HL-60 (cell line): ENCODE data around the gene ASB5.
"Not testable (repeated sequence)": the region's sequence is repeated elsewhere in the genome, so short reads cannot be mapped to it uniquely, and the experiment has no call there.

Experiments used
- DNase-seq, 2 experiments: peaks; one replicate each; pipeline ENCODE4 v3.0.0-alpha.2; 2010 to 2020; ENCODE audit warnings: low read depth in 1 of 2, low spot score in 1 of 2
- H3K27ac ChIP-seq: fragments of 250-450 bp; sonication (Bioruptor Pico); replicated peaks from 2 replicates; pipeline ENCODE4 v1.5.1; 2020; ENCODE audit warnings: mild to moderate bottlenecking, moderate library complexity
- H3K27me3 ChIP-seq: fragments of 250-450 bp; sonication (Bioruptor Pico); 2 replicates; pipeline ENCODE4 v1.5.1; 2021; ENCODE audit warnings: mild to moderate bottlenecking, moderate library complexity; ENCODE audit not compliant: insufficient read depth, poor library complexity, severe bottlenecking
- H3K4me3 ChIP-seq: replicated peaks from 2 replicates; pipeline ENCODE4 v1.5.1; 2011; ENCODE audit warnings: mild to moderate bottlenecking, control low read depth, low read length; ENCODE audit not compliant: insufficient read depth
- GABPA ChIP-seq: IDR thresholded peaks from 2 replicates; pipeline ENCODE4 v1.6.1; 2012; ENCODE audit warnings: low read depth
- POLR2AphosphoS5 ChIP-seq: IDR thresholded peaks from 2 replicates; pipeline ENCODE4 v1.6.1; 2012; ENCODE audit warnings: low read depth
- SPI1 ChIP-seq: IDR thresholded peaks from 2 replicates; pipeline ENCODE4 v1.6.1; 2012; ENCODE audit warnings: low read depth, mild to moderate bottlenecking, borderline replicate concordance
- TF ChIP-seq, protein P1 (sequence below): IDR thresholded peaks from 2 replicates; pipeline ENCODE4 v1.6.1; 2012; ENCODE audit warnings: low read depth; ENCODE audit not compliant: insufficient replicate concordance
- TF ChIP-seq, protein P2 (sequence below): IDR thresholded peaks from one replicate; pipeline ENCODE4 v1.5.1; 2011; ENCODE audit warnings: low read length, control low read depth, inconsistent platforms; ENCODE audit not compliant: insufficient read depth

ASB5 gene

DNA sequence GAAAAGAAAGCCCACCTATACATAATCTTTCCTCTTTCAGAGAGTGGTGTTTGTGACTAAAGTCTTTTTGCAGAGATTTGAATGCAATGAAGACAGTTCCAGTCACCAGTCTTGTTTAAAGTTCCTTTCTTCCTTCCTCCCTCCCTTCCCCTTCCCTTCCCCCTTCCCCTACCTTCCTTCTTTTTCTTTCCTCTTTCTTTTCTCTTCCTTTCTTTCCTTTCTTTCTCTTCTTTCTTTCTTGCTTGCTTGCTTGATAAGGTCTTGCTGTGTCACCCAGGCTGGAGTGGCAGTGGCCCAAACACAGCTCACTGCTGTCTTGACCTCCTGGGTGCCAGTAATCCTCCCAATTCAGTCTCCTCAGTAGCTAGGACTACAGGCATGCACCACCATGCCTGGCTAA is 19.0 kb upstream of the ASB5 start:
- TF ChIP-seq, protein P1, sequence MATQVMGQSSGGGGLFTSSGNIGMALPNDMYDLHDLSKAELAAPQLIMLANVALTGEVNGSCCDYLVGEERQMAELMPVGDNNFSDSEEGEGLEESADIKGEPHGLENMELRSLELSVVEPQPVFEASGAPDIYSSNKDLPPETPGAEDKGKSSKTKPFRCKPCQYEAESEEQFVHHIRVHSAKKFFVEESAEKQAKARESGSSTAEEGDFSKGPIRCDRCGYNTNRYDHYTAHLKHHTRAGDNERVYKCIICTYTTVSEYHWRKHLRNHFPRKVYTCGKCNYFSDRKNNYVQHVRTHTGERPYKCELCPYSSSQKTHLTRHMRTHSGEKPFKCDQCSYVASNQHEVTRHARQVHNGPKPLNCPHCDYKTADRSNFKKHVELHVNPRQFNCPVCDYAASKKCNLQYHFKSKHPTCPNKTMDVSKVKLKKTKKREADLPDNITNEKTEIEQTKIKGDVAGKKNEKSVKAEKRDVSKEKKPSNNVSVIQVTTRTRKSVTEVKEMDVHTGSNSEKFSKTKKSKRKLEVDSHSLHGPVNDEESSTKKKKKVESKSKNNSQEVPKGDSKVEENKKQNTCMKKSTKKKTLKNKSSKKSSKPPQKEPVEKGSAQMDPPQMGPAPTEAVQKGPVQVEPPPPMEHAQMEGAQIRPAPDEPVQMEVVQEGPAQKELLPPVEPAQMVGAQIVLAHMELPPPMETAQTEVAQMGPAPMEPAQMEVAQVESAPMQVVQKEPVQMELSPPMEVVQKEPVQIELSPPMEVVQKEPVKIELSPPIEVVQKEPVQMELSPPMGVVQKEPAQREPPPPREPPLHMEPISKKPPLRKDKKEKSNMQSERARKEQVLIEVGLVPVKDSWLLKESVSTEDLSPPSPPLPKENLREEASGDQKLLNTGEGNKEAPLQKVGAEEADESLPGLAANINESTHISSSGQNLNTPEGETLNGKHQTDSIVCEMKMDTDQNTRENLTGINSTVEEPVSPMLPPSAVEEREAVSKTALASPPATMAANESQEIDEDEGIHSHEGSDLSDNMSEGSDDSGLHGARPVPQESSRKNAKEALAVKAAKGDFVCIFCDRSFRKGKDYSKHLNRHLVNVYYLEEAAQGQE = no peak
- TF ChIP-seq POLR2AphosphoS5 = no peak
- TF ChIP-seq, protein P2, sequence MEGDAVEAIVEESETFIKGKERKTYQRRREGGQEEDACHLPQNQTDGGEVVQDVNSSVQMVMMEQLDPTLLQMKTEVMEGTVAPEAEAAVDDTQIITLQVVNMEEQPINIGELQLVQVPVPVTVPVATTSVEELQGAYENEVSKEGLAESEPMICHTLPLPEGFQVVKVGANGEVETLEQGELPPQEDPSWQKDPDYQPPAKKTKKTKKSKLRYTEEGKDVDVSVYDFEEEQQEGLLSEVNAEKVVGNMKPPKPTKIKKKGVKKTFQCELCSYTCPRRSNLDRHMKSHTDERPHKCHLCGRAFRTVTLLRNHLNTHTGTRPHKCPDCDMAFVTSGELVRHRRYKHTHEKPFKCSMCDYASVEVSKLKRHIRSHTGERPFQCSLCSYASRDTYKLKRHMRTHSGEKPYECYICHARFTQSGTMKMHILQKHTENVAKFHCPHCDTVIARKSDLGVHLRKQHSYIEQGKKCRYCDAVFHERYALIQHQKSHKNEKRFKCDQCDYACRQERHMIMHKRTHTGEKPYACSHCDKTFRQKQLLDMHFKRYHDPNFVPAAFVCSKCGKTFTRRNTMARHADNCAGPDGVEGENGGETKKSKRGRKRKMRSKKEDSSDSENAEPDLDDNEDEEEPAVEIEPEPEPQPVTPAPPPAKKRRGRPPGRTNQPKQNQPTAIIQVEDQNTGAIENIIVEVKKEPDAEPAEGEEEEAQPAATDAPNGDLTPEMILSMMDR = no peak
- TF ChIP-seq GABPA = no peak
- TF ChIP-seq SPI1 = no peak
- DNase-seq = no peak

DNA sequence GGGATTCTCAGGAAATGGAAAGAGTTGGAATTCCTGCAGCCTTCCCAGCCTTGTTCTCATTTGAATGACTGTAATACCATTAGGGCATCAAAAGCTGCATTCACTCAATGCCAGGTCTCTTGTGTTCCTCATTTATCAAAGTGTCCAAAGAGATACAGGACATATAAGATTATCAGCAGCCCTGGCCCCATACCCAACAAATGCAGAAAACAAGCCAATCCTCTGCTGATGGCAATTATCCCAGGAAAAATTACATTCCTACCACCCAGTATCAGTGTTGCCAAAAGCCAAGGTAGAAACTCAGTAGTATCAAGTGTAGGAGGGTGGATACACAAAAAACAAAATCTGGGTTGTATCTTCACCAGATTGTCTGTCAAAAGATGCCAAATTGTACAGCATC is 18.5 kb upstream of the ASB5 start:
- TF ChIP-seq GABPA = no peak
- TF ChIP-seq POLR2AphosphoS5 = no peak
- TF ChIP-seq SPI1 = no peak
- TF ChIP-seq, protein P1 = no peak
- DNase-seq = no peak
- H3K27ac ChIP-seq = no peak overlapping the region
- H3K4me3 ChIP-seq = no peak overlapping the region
- H3K27me3 ChIP-seq = no peaks in the 10 kb centered on the region

More for the DNA sequence above, 19.0 kb upstream of the ASB5 start:
- no peaks in the 10 kb centered on the region for H3K27me3 ChIP-seq
- H3K4me3 ChIP-seq = no peak overlapping the region
- no peak overlapping the region for H3K27ac ChIP-seq

DNA sequence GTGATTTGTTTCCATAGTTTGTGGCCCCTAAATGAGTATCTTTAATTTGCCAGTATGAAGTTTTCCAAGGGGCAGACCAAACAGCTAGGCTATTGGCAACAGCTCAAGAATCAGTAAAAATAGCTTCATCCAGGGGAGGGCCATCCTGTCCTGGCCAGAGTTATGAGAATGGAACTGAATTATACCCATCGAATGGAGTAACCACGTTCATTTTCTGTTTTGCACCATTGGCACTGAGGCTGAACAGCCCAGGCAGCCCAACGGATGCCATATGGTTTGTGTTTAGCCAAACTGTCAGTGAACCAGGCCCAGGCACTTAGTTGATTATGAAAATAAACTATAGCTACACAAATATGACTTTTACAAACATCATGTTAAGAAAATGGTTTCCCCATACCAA is 17.7 kb upstream of the ASB5 start:
- TF ChIP-seq, protein P1 = no peak
- no peak for TF ChIP-seq POLR2AphosphoS5
- no peak for TF ChIP-seq GABPA
- Histone ChIP-seq H3K27ac (no peak overlapping the region), H3K4me3 (no peak overlapping the region), H3K27me3 (no peaks in the 10 kb centered on the region)
- DNase-seq = no peak

DNA sequence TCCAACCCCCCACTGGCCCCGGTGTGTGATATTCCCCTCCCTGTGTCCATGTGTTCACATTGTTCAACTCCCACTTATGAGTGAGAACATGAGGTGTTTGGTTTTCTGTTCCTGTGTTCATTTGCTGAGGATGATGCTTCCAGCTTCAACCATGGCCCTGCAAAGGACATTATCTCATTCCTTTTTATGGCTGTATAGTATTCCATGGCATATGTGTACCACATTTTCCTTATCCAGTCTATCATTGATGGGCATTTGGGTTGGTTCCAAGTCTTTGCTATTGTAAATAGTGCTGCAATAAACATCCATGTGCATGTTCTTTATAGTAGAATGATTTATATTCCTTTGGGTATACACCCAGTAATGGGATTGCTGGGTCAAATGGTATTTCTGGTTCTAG is 10.5 kb upstream of the ASB5 start:
- not testable (repeated sequence) for H3K27me3 ChIP-seq, H3K4me3 ChIP-seq, H3K27ac ChIP-seq, DNase-seq
